ENCODE data around the gene ATP1B4. TPM values are rescaled to one million over a fixed set of nuclear protein-coding genes. Genes with fewer than 3 reads are reported as not detected.

ATP1B4 gene
- polyA plus RNA-seq, 1 experiment, result not detected

DNA sequence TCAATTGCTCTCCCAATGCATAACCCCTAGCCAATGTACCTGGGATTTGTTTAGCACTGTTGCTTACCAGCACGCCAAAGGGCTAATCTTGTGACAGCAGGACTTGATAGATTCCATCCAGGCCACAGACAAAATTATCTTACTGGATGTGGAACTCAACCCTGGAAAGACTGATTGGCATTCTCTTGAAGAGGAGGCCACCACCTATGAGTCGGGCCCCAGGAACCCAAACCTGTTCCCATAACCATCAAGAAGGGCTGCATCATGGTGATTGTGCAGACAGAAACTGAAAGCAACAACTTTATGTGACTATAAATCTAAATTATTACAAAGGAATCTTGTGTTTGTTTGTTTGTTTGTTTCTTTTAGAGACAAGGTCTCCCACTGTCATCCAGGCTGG is 30.8 kb upstream of the ATP1B4 start:
- Histone ChIP-seq H3K27ac (ENCODE audit: low read depth, low read length) (no peak overlapping the region), H3K4me3 (ENCODE audit: low read depth, low read length) (no peak overlapping the region), H3K27me3 (ENCODE audit: control insufficient read depth, insufficient read depth, low read length) (no peaks in the 10 kb centered on the region), H3K9me3 (ENCODE audit: control insufficient read depth, insufficient read depth, low read length) (no peaks in the 10 kb centered on the region)
- ChIA-PET CTCF (no interaction called here), POLR2A (no interaction called here)
- DNase-seq (ENCODE audit: low read depth, low spot score), result no peak
- TF ChIP-seq, protein P1, sequence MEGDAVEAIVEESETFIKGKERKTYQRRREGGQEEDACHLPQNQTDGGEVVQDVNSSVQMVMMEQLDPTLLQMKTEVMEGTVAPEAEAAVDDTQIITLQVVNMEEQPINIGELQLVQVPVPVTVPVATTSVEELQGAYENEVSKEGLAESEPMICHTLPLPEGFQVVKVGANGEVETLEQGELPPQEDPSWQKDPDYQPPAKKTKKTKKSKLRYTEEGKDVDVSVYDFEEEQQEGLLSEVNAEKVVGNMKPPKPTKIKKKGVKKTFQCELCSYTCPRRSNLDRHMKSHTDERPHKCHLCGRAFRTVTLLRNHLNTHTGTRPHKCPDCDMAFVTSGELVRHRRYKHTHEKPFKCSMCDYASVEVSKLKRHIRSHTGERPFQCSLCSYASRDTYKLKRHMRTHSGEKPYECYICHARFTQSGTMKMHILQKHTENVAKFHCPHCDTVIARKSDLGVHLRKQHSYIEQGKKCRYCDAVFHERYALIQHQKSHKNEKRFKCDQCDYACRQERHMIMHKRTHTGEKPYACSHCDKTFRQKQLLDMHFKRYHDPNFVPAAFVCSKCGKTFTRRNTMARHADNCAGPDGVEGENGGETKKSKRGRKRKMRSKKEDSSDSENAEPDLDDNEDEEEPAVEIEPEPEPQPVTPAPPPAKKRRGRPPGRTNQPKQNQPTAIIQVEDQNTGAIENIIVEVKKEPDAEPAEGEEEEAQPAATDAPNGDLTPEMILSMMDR (IDR thresholded peaks at IDR 0.05; ENCODE audit: low read depth, low read length), result no peak

DNA sequence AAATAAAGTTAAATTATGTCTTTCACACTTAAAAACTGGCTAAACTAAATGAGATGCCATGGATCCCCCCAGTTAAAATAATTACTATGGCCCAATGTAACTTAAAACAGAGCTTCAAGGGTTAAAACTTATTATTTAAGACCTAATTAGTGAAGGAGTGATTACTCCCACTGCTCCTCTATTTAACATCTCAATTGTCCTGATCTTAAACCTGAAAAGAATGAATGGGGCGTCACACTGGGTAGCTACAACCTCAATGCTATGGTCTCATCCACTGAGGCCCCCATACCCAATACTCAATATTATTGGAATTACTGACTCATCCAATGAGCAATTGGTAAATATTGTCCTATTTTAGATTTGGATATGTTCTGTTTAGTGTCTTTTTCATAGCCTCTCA is 29.5 kb upstream of the ATP1B4 start:
- H3K27ac ChIP-seq (ENCODE audit: low read depth, low read length), result no peak overlapping the region
- H3K9me3 ChIP-seq (ENCODE audit: control insufficient read depth, insufficient read depth, low read length), result no peaks in the 10 kb centered on the region
- TF ChIP-seq, protein P1 (IDR thresholded peaks at IDR 0.05; ENCODE audit: low read depth, low read length), result no peak
- H3K4me3 ChIP-seq (ENCODE audit: low read depth, low read length), result no peak overlapping the region
- no peaks in the 10 kb centered on the region for H3K27me3 ChIP-seq (ENCODE audit: control insufficient read depth, insufficient read depth, low read length)
- CTCF ChIA-PET, result no interaction called here
- no peak for DNase-seq (ENCODE audit: low read depth, low spot score)
- POLR2A ChIA-PET, result no interaction called here

DNA sequence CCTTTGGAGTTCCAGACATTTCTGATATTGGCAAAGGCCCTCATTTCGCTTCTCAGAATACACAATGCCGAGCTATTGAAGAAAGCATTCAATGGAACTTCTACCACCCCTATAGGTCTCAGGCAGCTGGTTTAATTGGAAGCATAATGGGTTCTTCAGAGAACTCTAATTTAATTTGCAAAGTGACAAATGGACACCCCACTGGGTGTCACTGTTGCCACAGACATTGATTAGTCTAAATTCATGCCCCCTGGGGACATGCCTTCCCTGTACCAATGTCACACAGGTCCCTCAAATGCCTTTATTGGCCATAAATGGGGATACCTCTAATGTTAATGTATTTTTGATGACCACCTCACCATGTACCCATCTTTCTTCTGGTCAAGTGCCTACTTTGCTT is 27.7 kb upstream of the ATP1B4 start:
- H3K27me3 ChIP-seq (ENCODE audit: control insufficient read depth, insufficient read depth, low read length), result no peaks in the 10 kb centered on the region
- POLR2A ChIA-PET, result no interaction called here
- H3K4me3 ChIP-seq (ENCODE audit: low read depth, low read length), result no peak overlapping the region
- no peaks in the 10 kb centered on the region for H3K9me3 ChIP-seq (ENCODE audit: control insufficient read depth, insufficient read depth, low read length)
- H3K27ac ChIP-seq (ENCODE audit: low read depth, low read length), result no peak overlapping the region
- no peak for DNase-seq (ENCODE audit: low read depth, low spot score)
- TF ChIP-seq, protein P1 (IDR thresholded peaks at IDR 0.05; ENCODE audit: low read depth, low read length), result no peak
- CTCF ChIA-PET, result no interaction called here

DNA sequence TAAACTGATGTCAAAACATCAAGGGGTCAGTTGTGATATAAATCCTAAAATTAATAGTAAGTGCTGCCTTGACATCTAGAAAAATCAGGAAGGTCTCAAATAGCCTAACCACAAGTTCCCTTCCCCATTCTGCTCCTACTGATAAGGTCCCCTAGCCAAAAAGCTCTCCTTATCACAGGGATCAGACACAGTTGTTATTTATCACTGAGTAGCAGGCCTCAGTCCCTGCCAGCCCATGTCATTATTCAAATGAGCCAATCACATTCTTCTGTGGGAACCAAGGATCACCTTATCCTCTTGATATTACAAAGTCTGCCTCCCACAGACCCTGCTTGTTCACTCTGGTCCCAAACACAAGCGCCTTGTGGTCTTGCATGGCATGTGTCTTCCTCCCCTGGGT is 27.3 kb upstream of the ATP1B4 start:
- POLR2A ChIA-PET, result no interaction called here
- Histone ChIP-seq H3K4me3 (ENCODE audit: low read depth, low read length) (no peak overlapping the region), H3K27me3 (ENCODE audit: control insufficient read depth, insufficient read depth, low read length) (no peaks in the 10 kb centered on the region), H3K27ac (ENCODE audit: low read depth, low read length) (no peak overlapping the region), H3K9me3 (ENCODE audit: control insufficient read depth, insufficient read depth, low read length) (no peaks in the 10 kb centered on the region)
- no peak for DNase-seq (ENCODE audit: low read depth, low spot score)
- CTCF ChIA-PET, result no interaction called here
- TF ChIP-seq, protein P1 (IDR thresholded peaks at IDR 0.05; ENCODE audit: low read depth, low read length), result no peak

DNA sequence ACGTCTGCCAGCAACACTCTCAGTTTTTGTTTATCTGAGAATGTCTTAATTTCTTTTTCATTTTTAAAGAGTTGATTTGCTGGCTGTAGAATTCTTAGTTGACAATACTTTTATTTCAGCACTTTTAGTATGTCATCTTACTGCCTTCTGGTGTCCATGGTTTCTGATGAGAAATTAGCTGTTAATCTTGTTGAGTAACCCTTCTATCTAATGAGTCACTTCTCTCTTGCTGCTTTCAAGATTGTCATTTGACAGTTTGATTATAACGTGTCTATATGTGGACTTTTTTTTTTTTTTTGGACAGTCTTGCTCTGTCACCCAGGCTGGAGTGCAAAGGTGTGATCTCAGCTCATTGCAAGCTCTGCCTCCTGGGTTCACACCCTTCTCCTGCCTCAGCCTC is 26.6 kb upstream of the ATP1B4 start:
- CTCF ChIA-PET, result no interaction called here
- Histone ChIP-seq H3K27ac (ENCODE audit: low read depth, low read length) (no peak overlapping the region), H3K9me3 (ENCODE audit: control insufficient read depth, insufficient read depth, low read length) (no peaks in the 10 kb centered on the region), H3K27me3 (ENCODE audit: control insufficient read depth, insufficient read depth, low read length) (no peaks in the 10 kb centered on the region), H3K4me3 (ENCODE audit: low read depth, low read length) (no peak overlapping the region)
- TF ChIP-seq, protein P1 (IDR thresholded peaks at IDR 0.05; ENCODE audit: low read depth, low read length), result no peak
- no peak for DNase-seq (ENCODE audit: low read depth, low spot score)
- POLR2A ChIA-PET, result no interaction called here
